Large intestine (tissue), 3 donors: ENCODE measurements around the gene TRAF6. TPM values are rescaled to one million over a fixed set of nuclear protein-coding genes. Genes with fewer than 3 reads are reported as not detected.
A peak's percentile ranks its signal among the peaks of the same experiment; 100 is the strongest.

ENCODE experiments used
- DNase-seq, 2 donors: peaks; one replicate each; pipeline versions ENCODE4 v3.0.0 to v3.0.0-alpha.2; 2013
- H3K27ac ChIP-seq: one replicate; pipeline ENCODE4 v1.5.1; 2013; ENCODE audit warnings: low read length
- H3K27me3 ChIP-seq: 2 replicates; pipeline ENCODE4 v1.6.1; 2013; ENCODE audit warnings: low read length; ENCODE audit not compliant: control insufficient read depth, insufficient read depth
- H3K36me3 ChIP-seq: 2 replicates; pipeline ENCODE4 v1.6.1; 2013; ENCODE audit warnings: low read length; ENCODE audit not compliant: control insufficient read depth, insufficient read depth
- H3K4me1 ChIP-seq: one replicate; pipeline ENCODE4 v1.6.1; 2013; ENCODE audit warnings: low read length; ENCODE audit not compliant: control insufficient read depth, insufficient read depth
- H3K4me3 ChIP-seq: one replicate; pipeline ENCODE4 v1.5.1; 2013; ENCODE audit warnings: low read length
- H3K9me3 ChIP-seq: one replicate; pipeline ENCODE4 v1.6.1; 2013; ENCODE audit warnings: mild to moderate bottlenecking, low read depth, low read length, moderate library complexity; ENCODE audit not compliant: control insufficient read depth
- WGBS: methylation state at CpG from one replicate; pipeline ENCODE4 v1.1.5; 2013; ENCODE audit warnings: low lambda C conversion rate; ENCODE audit not compliant: insufficient coverage; 5-methylcytosine and 5-hydroxymethylcytosine counted together
- polyA plus RNA-seq: library from polyadenylated mRNA; unstranded; fragments of 120-200 nt; gene quantifications from one replicate; pipeline ENCODE4 v1.2.1, GENCODE V29; 2013

Gene TRAF6
- polyA plus RNA-seq, 1 donor, result 21.2 TPM

DNA sequence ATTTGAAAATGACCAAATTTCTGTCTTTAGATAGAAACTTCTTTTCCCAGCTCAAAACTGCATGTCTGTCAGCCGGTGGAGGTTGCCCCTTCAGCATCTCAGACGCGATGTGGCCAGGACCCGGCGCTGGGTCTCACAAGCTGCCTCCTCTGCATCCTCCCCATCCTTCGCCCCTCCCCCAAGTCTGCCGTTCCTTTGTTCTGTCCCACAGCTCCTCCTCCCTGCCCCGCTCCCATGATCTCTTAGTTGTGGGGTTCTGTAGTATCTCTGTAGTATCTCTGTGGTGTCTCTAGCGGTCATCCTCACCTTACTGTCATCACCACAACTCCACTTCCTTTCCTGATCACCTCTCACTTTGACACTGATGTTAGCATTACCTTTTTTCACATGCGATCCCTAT, 49.9 kb downstream of the TRAF6 start:
- Histone ChIP-seq H3K36me3 (peaks cover 63% of the 10 kb centered on the region), H3K4me3 (no peak overlapping the region), H3K4me1 (peaks cover 7% of the 10 kb centered on the region), H3K27me3 (no peaks in the 10 kb centered on the region), H3K27ac (no peak overlapping the region), H3K9me3 (no peaks in the 10 kb centered on the region)
- 89% methylated on average over 1 of the region's 10 CpGs for WGBS
- no peak for DNase-seq

DNA sequence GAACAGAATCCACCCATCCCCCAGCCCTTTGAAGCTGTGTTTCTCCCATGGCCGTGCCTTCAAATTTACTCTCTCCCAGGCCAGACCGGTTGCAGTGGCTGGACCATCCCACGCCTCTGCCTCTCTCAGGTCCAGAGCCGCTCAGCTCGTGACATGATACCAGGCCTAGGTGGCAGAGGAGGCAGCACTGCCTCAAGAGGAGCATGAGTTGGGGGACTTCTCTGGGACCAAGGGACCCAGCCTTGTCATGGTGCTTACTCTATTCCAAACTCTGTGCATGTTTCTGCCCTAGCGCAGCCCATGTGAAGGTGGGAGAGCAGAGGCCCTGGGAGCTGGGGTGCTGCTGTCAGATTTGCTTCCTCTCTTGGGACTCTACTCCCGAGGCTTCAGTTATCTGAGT, 51.0 kb downstream of the TRAF6 start:
- no CpG with 5 or more reads among the region's 7 CpGs for WGBS
- peaks cover 75% of the 10 kb centered on the region for H3K36me3 ChIP-seq
- H3K9me3 ChIP-seq, result no peaks in the 10 kb centered on the region
- no peak overlapping the region for H3K27ac ChIP-seq
- peaks cover 19% of the 10 kb centered on the region for H3K4me1 ChIP-seq
- no peak for DNase-seq
- no peak overlapping the region for H3K4me3 ChIP-seq
- no peaks in the 10 kb centered on the region for H3K27me3 ChIP-seq

DNA sequence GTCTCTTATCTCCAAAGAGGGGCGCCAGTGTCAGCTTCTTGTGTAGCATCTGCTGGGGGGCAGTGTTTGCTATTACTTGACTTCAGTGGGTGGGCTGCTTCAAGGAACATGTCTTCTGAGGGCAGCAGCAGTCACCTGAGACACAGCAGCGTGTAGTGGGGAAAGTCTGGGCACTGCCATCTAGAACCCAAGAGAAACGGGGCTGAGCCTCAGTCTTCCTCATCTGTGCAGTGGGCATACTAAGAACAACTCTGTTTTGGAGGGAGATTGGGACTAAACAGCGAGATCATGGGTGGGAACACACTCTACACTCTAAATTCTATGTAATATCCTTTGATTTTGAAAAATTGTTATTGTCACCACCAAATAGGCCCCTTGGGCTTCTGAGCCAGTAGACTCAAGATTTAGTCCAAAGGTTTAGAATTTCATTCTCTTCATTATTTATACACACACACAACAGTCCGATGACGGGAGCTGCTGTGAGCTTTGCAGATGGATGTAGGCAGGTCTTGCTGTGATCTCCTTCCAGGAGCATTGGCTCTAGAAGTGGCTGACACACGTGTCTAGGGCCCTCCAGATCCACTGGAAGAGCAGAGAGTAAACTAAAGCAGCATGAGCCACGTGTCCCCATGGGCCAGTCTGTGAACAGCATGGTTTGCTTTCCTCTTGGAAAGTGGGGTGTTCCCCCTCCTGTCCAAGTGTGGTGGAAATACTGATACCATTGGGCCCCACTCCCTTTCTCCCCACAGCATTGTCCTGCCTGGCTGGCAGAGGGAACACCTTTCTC, 51.8 kb downstream of the TRAF6 start:
- no peak for DNase-seq
- H3K4me1 ChIP-seq, result peaks cover 26% of the 10 kb centered on the region
- H3K27me3 ChIP-seq, result no peaks in the 10 kb centered on the region
- no peaks in the 10 kb centered on the region for H3K9me3 ChIP-seq
- H3K36me3 ChIP-seq, result peaks cover 75% of the 10 kb centered on the region
- H3K4me3 ChIP-seq, result no peak overlapping the region
- no peak overlapping the region for H3K27ac ChIP-seq
- WGBS, result 90% methylated on average over 2 of the region's 8 CpGs

DNA sequence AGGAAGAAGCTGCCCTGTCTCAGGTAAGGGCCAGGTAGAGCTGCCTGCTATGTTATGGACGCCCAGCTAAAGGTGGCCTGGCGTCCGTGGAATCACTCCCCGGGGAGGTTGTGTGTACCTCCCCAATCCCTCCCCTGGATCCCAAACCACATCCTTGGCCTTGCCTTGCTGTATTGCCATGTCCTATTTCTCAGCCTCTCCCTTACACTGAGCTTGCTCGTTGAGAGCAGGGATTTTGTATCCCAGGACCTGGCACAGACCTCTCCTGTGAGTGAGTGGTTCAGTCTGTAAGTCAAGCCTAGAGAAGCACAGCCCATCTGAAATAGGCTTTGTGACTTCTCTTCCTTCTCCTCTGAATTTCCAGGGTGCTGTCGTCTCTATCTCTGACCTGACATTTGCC, 53.9 kb downstream of the TRAF6 start:
- Histone ChIP-seq H3K4me1 (peaks cover 46% of the 10 kb centered on the region), H3K36me3 (peaks cover 69% of the 10 kb centered on the region), H3K4me3 (no peak overlapping the region), H3K27me3 (no peaks in the 10 kb centered on the region), H3K27ac (no peak overlapping the region), H3K9me3 (no peaks in the 10 kb centered on the region)
- WGBS, result no CpG with 5 or more reads among the region's 6 CpGs
- no peak for DNase-seq

DNA sequence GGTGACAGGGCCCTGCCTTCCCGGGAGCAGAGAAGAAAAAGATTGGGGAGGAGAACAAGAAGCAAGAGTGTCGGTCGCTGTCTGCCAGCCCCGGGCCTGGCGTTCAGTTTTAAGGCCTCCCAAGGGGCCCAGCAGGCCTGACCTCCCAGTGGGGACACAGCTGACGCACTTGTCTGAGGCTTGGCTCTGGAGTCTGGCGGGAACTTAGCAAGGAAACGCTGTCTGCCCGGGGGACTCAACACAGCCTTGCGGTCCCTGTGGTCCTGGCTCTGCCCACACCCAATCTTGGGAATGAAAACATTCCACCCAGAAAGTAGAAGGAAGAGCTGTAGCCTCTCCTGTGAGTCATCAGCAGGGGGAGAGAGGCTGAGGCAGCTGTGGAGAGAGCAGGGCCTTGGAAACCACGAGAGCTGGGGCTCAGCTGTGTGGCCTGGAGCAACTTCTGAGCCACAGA, 54.4 kb downstream of the TRAF6 start:
- H3K36me3 ChIP-seq, result peaks cover 71% of the 10 kb centered on the region
- WGBS, result 60% methylated on average over 1 of the region's 11 CpGs
- H3K4me1 ChIP-seq, result peaks cover 51% of the 10 kb centered on the region
- no peaks in the 10 kb centered on the region for H3K9me3 ChIP-seq
- peak overlapping the region; percentile 44 for H3K27ac ChIP-seq
- DNase-seq, result peak in 1 of 2 donors; percentile 50
- no peaks in the 10 kb centered on the region for H3K27me3 ChIP-seq
- no peak overlapping the region for H3K4me3 ChIP-seq

DNA sequence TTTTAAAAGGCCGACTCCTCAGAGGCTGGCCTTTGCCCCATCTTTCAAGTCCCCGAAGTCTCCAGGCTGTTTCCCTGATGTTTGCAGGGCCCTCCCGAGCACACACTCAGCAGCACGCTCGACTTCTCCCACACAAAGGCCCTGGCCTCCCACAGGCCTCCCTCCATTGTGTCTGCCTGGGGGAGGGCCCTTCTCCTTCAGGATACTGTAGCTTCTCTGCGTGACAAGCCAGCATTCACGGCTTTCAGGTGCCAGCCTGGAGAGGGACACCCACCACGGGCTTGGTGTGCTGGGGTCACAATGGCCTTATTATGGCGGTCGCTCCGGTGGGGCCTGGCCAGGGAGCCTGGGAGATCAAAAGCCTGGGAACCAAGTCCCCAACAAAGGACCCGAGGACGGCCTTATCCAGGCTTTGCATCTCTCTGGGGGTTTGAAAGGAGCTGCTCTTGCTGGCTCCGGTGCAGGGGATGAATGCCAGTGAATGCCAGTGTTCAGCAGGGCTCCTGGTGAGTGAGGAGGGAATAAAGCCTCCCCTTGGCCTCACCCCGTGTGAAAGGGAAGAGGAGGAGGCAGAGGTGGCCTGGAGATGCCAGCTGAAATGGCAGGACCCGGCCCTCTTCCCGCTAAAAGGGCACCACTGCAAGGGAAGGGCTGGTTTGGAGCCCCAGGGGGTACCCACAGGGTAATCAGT, 55.0 kb downstream of the TRAF6 start:
- WGBS, result no CpG with 5 or more reads among the region's 17 CpGs
- no peaks in the 10 kb centered on the region for H3K27me3 ChIP-seq
- peaks cover 57% of the 10 kb centered on the region for H3K4me1 ChIP-seq
- H3K9me3 ChIP-seq, result no peaks in the 10 kb centered on the region
- peaks cover 69% of the 10 kb centered on the region for H3K36me3 ChIP-seq
- DNase-seq, result peak in 1 of 2 donors; percentile 60
- peak overlapping the region; percentile 44 for H3K27ac ChIP-seq
- H3K4me3 ChIP-seq, result no peak overlapping the region

DNA sequence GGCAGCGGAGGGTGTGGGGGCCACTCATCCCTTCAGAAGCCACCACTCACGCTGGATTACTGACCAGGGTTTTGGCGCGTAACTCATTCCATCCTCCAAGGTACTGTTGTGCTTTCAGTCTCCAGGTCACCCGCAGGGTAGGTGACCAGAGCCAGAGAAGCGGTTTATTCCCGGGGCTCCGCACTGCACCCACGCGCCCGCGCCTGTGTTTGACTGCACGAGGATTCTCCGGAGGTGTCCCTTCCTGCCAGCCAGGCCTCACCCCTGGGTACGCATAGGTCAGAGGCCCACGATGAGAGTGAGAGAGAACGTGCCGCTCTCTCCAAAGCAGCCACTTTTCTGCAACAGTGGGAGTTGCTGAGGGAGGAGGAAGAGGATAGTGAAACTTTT, 55.5 kb downstream of the TRAF6 start:
- peak in 1 of 2 donors; percentile 43 for DNase-seq
- peak overlapping the region; percentile 44 for H3K27ac ChIP-seq
- no peak overlapping the region for H3K4me3 ChIP-seq
- peaks cover 70% of the 10 kb centered on the region for H3K36me3 ChIP-seq
- H3K27me3 ChIP-seq, result no peaks in the 10 kb centered on the region
- peaks cover 62% of the 10 kb centered on the region for H3K4me1 ChIP-seq
- WGBS, result 33% methylated on average over 3 of the region's 18 CpGs
- H3K9me3 ChIP-seq, result no peaks in the 10 kb centered on the region

DNA sequence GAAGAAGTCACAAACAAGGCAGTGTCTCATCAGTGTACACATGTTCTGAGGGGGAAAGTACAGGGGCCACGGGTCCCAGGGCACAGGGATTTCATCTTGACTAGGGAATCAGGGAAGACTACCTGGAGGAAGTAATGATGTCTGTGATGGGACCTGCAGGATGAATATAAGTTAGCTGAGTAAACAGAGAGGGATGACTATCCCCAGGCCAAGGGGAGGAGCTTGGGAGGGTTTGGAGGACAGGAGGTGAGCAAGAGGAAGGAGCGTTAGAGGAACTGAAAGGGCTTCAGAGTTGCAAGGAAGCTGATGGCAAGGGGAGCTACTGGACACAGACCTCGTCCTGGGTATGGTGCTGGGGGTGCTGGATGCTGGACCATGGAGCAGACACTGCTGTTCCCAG, 56.4 kb downstream of the TRAF6 start:
- Histone ChIP-seq H3K4me3 (no peak overlapping the region), H3K27ac (peak overlapping the region; percentile 42), H3K36me3 (peaks cover 73% of the 10 kb centered on the region), H3K9me3 (no peaks in the 10 kb centered on the region), H3K27me3 (no peaks in the 10 kb centered on the region), H3K4me1 (peaks cover 64% of the 10 kb centered on the region)
- DNase-seq, result no peak
- no CpG with 5 or more reads among the region's 3 CpGs for WGBS

DNA sequence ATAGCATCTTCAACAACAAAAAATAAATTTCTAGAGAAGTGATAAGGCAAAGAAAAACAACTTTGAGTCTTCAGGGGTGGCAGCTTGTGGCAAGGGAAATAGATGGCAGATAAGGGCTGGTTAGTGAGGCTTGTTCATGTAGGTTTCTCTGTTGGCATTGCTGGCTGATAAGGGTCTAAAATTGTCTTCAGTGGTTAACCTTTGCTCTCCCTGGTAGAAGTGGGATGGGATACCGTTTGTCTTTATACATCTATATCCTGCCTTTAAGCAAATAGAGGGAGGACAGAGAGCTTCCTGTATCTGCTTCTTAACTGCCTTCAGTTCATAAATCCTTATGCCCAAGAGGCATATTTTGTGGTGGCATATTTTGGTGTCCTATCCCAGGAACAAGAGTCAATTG, 57.1 kb downstream of the TRAF6 start:
- Histone ChIP-seq H3K4me3 (no peak overlapping the region), H3K36me3 (peaks cover 75% of the 10 kb centered on the region), H3K4me1 (peaks cover 64% of the 10 kb centered on the region), H3K27me3 (no peaks in the 10 kb centered on the region), H3K27ac (peak overlapping the region; percentile 42), H3K9me3 (no peaks in the 10 kb centered on the region)
- DNase-seq, result peak in 1 of 2 donors; percentile 57
- no CpG with 5 or more reads among the region's 1 CpG for WGBS

DNA sequence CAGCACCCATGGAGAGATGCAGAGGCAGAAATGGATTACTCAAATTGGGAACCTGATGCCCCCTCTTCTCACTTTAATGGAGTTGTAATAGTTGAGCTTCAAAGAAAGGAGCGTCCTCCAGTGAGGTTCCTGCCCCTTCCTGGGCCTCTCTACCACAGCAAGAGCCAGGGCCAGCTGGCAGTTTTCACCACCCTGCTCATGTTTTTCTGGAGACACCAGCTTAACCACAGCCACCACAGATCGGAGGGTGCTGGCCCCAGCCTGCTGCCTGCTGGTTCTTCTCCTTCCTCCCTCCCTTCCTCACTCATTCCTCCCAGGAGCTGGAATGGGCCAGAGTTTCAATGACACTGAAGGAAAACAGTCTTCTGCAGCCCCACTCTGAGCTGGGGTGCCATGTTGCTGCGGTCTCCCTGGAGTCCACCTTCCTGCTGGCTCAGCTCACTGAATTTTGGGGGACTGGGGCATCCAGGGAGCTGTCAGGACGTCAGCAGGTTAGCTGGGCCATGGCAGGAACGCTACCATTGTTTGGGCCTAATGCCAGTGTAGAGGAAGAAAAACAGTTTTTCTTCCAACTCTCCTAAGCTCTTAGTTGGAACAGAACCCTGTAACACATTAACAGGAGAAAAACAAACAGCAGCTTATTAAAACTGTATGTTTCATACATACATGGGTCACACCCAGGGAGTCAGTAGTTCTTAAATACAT, 57.7 kb downstream of the TRAF6 start:
- no peak for DNase-seq
- no CpG with 5 or more reads among the region's 5 CpGs for WGBS

More for the DNA sequence above, 57.7 kb downstream of the TRAF6 start:
- H3K27me3 ChIP-seq, result no peaks in the 10 kb centered on the region
- peak overlapping the region; percentile 50 for H3K27ac ChIP-seq
- peaks cover 64% of the 10 kb centered on the region for H3K4me1 ChIP-seq
- peaks cover 78% of the 10 kb centered on the region for H3K36me3 ChIP-seq
- no peak overlapping the region for H3K4me3 ChIP-seq
- H3K9me3 ChIP-seq, result no peaks in the 10 kb centered on the region
